ENCODE measurements around the gene GHRHR.

Gene GHRHR

GRCh38 chr7:31023877-31024276, 60.1 kb downstream of the GHRHR start:
- no peak for TF ChIP-seq CTCF (IDR thresholded peaks at IDR 0.05; ENCODE audit: insufficient read depth, low read depth, low read length, missing control alignments)
- no peak overlapping the region for H3K4me3 ChIP-seq (ENCODE audit: low read length)
- no peak for DNase-seq (ENCODE audit: low read depth)

- DNase-seq (ENCODE audit: low read depth) = no peak
- TF ChIP-seq CTCF (IDR thresholded peaks at IDR 0.05; ENCODE audit: insufficient read depth, low read depth, low read length, missing control alignments) = no peak
- no peak overlapping the region for H3K4me3 ChIP-seq (ENCODE audit: low read length)
These were observed 63.6 kb downstream of the GHRHR start for GRCh38 chr7:31027161-31027965.

DNA sequence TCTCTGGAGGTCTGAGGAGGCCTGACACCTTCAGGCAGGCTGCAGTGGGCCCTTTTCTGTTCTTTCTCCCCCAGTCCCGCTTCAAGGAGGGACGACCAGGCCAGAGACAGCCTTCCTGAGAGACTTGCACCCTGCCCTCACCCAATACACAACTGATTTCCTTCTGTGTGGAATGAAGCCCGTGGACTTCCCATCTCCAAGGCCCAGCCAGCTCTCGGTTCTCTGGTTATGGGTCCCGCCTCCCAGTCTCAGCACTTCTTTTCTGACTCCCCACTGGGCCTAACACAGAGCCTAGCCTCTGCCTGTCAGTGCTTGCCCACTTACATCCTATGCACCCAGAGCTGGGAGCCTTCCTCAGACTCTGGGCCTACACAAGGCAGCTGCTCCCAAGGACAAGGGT, 64.3 kb downstream of the GHRHR start:
- no peak for DNase-seq (ENCODE audit: low read depth)
- no peak overlapping the region for H3K4me3 ChIP-seq (ENCODE audit: low read length)
- TF ChIP-seq CTCF (IDR thresholded peaks at IDR 0.05; ENCODE audit: insufficient read depth, low read depth, low read length, missing control alignments) = no peak

DNA sequence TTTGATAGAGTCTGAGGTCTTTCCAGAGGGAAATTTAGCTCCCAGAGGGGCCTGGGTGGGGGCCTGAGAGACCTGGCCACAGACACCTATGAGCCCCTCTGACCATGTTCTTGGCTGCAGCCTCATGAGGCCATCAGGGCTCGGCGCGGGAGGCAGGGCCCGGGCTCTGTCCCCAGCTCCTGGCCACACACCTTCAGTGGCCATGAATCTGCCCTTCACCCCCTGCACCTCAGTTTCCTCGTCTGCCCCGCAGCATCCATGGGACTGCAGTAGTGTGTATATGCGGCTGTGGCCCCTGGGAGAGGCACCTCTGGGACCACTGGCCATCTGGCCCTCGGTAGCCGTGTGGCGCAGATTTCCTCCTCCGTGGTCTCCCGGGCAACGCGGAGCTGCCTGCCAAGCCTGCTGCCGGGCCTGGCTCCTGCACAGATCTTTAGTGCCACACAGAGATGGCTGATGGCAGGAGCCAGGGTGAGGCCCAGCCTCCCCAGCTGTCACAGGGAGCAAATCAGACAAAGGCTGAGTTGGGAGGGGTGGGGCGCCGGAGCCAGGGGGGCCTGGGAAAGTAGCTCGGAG, 64.8 kb downstream of the GHRHR start:
- no peak for TF ChIP-seq CTCF (IDR thresholded peaks at IDR 0.05; ENCODE audit: insufficient read depth, low read depth, low read length, missing control alignments)
- no peak overlapping the region for H3K4me3 ChIP-seq (ENCODE audit: low read length)
- no peak for DNase-seq (ENCODE audit: low read depth)

Measured in epithelial cell of esophagus (primary cell).